Activated naive CD4-positive, alpha-beta T cell treated with anti-CD3 and anti-CD28 coated beads, Interleukin-2, amount 50 U/mL, for 72 hours (primary cell): ENCODE results near the gene RASAL3. TPM values are rescaled to one million over a fixed set of nuclear protein-coding genes. Genes with fewer than 3 reads are reported as not detected.
A peak's percentile ranks its signal among the peaks of the same experiment; 100 is the strongest.
"Not testable (repeated sequence)": the region's sequence is repeated elsewhere in the genome, so short reads cannot be mapped to it uniquely, and the experiment has no call there.

Experiments
- ATAC-seq, 2 donors: fragments of 150-1000 bp; cut with Tn5 transposase; 2 replicates each; pipeline ENCODE4 v1.10.0; 2021; ENCODE audit warnings: mild to moderate bottlenecking in 2 of 2, moderate library complexity in 2 of 2
- DNase-seq, 2 donors: peaks; one replicate each; pipeline ENCODE4 v3.0.0; 2021 to 2022; ENCODE audit warnings: low spot score in 2 of 2
- H3K27ac Mint-ChIP-seq, 2 donors: one replicate each; pipeline ENCODE4 v1.8.0; 2022; ENCODE audit warnings: mild to moderate bottlenecking in 2 of 2, mixed read lengths in 2 of 2
- H3K36me3 Mint-ChIP-seq, 2 donors: one replicate each; pipeline ENCODE4 v1.8.0; 2022; ENCODE audit warnings: mixed read lengths in 2 of 2
- H3K9me3 Mint-ChIP-seq, 2 donors: one replicate each; pipeline ENCODE4 v1.8.0; 2022; ENCODE audit warnings: mixed read lengths in 2 of 2
- total RNA-seq, 2 donors: library from RNA; stranded (reverse); gene quantifications; one replicate each; pipeline ENCODE4 v1.2.3, GENCODE V29; 2022

RASAL3 gene
- total RNA-seq, 2 donors from 2014 or later = 64.5 to 101 TPM

GRCh38 chr19:15479391-15480345, 15.3 kb upstream of the RASAL3 start, which contains the start of gene PGLYRP2:
TSS of gene PGLYRP2 (minus strand) at chr19:15479501. CDS start at chr19:15479371, 130 bp downstream.
- Mint-ChIP-seq H3K9me3 (no peaks in the 10 kb centered on the region), H3K36me3 (no peaks in the 10 kb centered on the region), H3K27ac (peak within 1 kb of the TSS; percentile 29 to 79)
- ATAC-seq (peak; percentile 28 to 43), DNase-seq (peak in 1 of 2 donors; percentile 44)

DNA sequence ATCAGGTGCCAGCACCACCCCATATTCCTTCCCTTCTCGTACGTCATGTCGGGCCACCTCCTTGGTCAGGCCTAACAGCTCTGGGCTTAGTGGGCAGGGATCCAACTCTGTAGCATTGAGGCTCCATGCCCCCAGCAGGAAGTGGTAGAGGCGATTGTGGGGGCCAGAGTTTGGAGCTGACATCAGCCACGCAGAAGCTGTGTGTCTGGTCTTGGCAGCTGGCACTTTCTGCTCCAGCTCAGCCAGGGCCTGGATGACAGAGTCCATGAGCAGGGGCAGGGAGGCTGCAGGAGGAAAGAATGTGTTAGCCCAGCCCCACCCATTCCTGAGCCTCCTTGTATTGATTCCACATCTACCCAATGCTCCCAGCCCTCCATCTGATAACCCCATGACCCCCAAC, 12.0 kb upstream of the RASAL3 start:
- ATAC-seq (no peak), DNase-seq (no peak)
- Mint-ChIP-seq H3K36me3 (no peaks in the 10 kb centered on the region), H3K27ac (peak overlapping the region in 1 of 2 donors; percentile 5), H3K9me3 (no peaks in the 10 kb centered on the region)

DNA sequence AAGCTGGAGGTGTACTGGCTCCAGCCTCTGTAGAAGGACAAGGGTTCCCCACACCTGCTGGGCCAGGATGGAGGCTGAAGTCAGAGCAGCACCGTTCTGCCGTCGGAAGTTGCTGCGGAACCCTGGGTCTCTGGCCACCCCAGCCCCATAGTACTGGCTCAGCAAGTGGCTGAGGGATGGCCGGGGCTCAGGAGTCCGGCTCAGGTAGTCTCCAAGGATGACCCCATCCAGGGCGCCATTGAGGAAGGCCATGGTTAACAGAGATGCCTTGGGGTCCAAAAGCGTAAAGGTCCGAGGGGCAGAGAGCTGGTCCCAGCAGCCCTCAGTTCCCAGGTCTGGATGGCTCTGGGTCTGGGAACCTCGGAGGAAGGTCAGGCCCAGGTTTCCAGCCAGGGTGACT, 11.3 kb upstream of the RASAL3 start:
- ATAC-seq = no peak
- DNase-seq = no peak
- no peaks in the 10 kb centered on the region for H3K9me3 Mint-ChIP-seq
- no peak overlapping the region for H3K27ac Mint-ChIP-seq
- H3K36me3 Mint-ChIP-seq = no peaks in the 10 kb centered on the region

DNA sequence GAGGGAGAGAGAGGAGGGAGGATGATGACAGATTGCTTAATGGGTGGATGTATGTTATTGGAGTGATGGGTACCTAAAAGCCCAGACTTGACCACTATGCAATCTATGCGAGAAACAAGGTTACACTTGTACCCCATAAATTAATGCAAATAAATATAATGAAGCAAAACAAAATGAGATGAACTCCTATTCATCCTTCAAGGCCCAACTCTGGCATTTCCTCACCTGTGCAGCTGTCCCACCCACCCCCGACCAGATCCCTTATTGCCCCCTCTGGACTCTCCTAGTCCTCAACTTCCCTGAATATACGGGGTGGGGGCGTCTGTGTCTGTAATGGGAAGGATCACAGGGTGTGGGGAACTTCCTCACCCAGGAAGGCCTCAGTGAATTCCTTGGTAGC, 10.8 kb upstream of the RASAL3 start:
- no peaks in the 10 kb centered on the region for H3K9me3 Mint-ChIP-seq
- DNase-seq (no peak), ATAC-seq (no peak)
- H3K27ac Mint-ChIP-seq = no peak overlapping the region
- H3K36me3 Mint-ChIP-seq = no peaks in the 10 kb centered on the region

GRCh38 chr19:15473821-15474220, 9.5 kb upstream of the RASAL3 start:
- H3K36me3 Mint-ChIP-seq, H3K27ac Mint-ChIP-seq, DNase-seq, ATAC-seq, H3K9me3 Mint-ChIP-seq: not testable (repeated sequence)

DNA sequence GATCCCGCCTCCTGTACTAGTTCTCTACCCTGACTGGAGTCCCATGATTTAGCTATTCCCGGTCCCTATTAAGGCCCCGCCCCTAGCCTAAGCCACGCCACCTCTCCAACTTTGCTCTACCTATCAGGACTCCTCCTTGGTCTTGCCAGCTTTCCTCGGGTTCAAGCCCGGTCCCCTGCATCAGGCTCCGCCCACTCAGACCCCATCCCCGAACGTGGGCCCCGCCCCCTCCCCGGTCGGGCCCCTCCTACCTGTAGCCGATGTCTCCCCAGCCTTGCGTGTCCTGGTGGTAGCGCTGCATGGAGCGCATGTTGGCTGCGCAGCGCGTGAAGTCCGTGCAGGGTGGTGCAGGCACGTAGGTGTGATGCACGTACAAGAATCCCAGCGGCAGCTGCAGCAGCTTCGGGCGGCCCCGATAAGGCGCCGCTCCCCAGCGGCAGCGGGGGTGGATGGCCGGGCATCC, 7.3 kb upstream of the RASAL3 start:
- DNase-seq (peak in 1 of 2 donors; percentile 53), ATAC-seq (no peak)
- Mint-ChIP-seq H3K9me3 (no peaks in the 10 kb centered on the region), H3K36me3 (peaks cover 0 to 14% of the 10 kb centered on the region in 2 donors), H3K27ac (no peak overlapping the region)

DNA sequence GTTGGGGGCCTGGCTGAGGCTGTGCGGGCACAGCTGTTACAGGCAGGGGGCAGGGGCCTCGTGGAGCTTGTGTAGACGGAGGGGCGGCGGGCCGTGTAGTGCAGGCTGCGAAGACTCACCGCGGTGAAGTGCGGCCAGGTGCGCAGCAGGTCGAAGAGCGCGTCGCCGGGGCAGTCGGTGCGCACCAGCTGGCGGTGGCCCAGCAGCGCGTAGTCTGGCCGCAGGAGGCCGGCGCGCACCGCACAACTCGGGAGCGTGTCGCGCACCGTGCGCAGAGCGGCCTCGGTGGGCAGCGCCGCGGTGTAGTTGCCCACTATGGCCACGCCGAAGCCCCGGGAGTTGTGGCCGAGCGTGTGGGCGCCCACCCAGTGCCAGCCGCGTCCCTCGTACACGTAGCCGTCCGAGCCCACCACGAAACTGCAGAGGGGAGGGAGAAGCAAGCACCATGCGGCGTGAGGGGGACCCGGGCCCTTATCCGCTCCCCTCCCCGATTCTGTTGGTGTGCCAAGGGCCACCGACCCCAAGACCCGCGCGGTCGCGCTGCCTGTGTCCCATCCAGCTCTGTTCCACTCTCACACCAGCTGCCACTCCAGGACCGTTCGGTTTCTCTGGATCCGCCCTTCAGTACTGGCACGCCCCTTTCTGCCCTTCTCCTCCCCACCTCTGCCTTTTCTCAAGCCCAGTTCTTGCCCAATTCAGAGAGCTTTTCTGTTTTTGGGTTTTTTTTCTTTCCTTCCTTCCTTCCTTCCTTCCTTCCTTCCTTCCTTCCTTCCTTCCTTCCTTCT, 5.4 kb upstream of the RASAL3 start:
- H3K27ac Mint-ChIP-seq = peak overlapping the region in 1 of 2 donors; percentile 90
- ATAC-seq = peak; percentile 15 to 27
- DNase-seq = peak in 1 of 2 donors; percentile 37
- H3K9me3 Mint-ChIP-seq = no peaks in the 10 kb centered on the region
- H3K36me3 Mint-ChIP-seq = peaks cover 0 to 20% of the 10 kb centered on the region in 2 donors

DNA sequence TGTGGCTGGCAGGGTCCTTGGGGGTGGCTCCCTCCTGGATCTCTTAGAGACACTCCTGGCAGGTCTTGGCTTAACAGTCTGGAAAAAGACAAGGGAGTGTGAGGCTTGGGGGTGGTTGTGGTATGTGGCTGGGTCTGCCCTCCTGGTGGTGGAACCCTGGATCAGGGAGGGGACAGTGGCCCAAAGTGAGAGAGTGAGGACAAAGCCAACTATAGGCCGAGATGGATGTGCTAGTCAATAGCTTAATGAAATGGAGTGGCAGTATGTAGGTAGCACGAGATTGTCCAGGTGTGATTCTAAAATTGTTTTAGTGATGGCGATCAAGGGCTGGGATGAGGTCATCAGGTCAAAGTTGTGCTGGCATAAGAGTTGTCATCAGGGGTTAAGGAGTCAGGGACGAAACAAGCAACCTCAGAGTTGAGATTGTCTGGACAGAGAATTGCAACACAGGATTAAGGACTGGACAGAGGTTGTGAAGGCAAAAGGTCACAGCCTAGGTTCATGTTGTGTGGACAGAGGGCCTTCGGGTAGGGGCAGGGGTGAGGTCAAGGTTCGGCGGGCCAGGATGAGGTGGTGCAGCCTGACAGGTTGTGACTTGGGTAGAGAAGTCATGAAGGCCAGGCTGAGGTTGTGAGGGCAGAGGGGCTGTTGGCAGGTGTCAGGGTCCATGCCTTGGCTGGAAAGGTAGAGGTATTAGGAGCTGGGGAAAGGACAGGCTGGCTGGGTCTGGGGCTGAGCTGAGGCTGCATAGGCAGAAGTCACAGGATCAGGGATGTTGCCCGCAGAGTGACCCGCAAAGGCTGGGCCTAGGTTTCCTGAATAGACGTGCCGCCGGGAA, 4.5 kb upstream of the RASAL3 start:
- DNase-seq (peak in 1 of 2 donors; percentile 52), ATAC-seq (no peak)
- Mint-ChIP-seq H3K27ac (peak overlapping the region in 1 of 2 donors; percentile 62), H3K36me3 (peaks cover under 1 to 22% of the 10 kb centered on the region in 2 donors), H3K9me3 (no peaks in the 10 kb centered on the region)

- DNase-seq (peak in 1 of 2 donors; percentile 20), ATAC-seq (no peak)
- H3K27ac Mint-ChIP-seq = peak overlapping the region in 1 of 2 donors; percentile 89
- no peaks in the 10 kb centered on the region for H3K9me3 Mint-ChIP-seq
- peaks cover 9 to 33% of the 10 kb centered on the region in 2 donors for H3K36me3 Mint-ChIP-seq
Measured at GRCh38 chr19:15467734-15468214, 3.4 kb upstream of the RASAL3 start.

- DNase-seq (peak; percentile 48 to 67), ATAC-seq (peak; percentile 72 to 81)
- Mint-ChIP-seq H3K36me3 (peaks cover 14 to 36% of the 10 kb centered on the region in 2 donors), H3K27ac (peak overlapping the region; percentile 89 to 94), H3K9me3 (no peaks in the 10 kb centered on the region)
Measured at GRCh38 chr19:15466851-15467733, 2.7 kb upstream of the RASAL3 start.

DNA sequence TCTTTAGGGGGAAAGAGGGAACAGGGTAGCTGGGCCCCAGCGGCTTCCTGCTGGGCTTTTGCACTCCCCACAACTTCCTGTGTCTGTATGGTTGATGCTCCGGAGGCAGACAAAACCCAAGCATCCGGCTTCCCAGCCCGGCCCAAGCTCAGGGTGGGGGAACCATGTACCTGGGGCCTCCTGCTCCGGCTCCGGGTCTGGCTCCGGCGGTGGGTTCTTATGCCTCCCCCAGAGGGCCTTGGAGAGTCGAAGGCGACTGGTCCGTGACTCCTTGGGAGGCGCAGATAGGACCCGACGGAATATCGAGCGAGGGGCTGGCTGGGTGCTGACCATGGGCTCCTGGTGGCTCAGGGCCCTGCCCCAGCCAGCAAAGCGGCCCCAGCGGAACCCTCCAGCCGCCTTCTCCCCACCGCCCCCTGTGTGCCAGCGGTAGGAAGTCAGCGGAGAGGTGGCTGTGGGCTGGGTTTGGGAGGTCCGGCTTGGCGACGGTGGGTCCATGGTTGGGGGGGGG, 428 bp downstream of the RASAL3 start:
- H3K36me3 Mint-ChIP-seq = peaks cover 23 to 41% of the 10 kb centered on the region in 2 donors
- peak; percentile 68 to 80 for DNase-seq
- H3K27ac Mint-ChIP-seq = peak overlapping the region; percentile 95 to 96
- peak; percentile 67 to 68 for ATAC-seq
- no peaks in the 10 kb centered on the region for H3K9me3 Mint-ChIP-seq

DNA sequence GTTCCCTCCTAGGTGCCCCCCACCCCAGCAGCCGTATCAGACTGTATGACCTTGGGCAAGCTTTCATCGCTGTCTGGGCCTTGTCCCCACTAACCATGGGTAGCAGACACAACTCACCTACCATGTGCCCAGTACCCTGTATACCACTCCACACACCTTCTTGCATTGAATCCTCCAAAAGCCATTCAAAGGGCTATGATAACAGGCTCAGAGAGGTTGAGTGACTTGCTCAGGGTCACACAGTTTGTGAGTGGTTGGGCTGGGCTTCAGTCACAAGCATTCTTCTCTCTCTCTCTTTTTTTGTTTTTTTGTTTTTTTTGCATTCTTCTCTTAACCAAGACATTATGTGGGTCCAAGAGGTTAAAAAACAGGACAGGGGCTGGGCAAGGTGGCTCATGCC, 2.6 kb downstream of the RASAL3 start:
- ATAC-seq (no peak), DNase-seq (no peak)
- Mint-ChIP-seq H3K27ac (peak overlapping the region; percentile 89 to 95), H3K9me3 (no peaks in the 10 kb centered on the region), H3K36me3 (peaks cover 23 to 35% of the 10 kb centered on the region in 2 donors)

DNA sequence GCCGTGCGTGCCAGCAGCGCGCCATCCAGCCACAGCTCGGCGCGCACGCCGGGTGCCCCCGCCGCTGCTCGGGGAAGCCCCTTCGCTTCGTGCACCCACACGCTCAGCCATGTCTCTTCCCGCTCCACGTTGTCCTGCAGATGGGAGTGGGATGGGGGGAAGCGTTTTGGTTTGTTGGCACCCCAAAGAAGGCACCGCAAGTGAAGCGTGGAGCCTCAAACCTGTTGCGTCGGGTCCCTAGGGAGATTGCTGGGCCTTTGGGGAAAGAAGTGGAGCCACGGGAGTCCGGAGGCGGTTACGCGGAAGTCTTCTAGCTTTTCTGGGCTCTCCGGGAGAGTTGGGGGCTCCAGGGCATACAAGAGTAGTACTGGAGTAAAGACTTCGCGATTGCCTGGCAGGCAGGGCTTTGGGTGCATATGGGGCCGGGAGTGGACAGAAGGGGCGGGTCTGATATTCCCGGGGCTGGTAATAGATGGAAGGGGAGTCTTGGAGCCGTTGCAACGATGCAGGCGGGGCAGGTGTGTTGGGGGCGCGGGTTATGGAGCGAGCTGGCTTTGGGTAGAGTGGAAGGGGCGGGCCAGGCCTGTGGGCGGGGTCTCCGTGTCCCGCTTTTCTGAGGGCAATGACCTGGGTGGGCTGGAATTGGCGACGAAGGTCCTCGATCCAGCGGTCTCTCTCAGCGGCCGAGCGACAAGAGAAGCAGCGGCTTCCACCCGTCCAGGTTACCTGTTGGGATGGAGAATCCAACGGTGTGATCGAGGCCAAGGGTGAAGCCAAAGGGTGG, 6.5 kb downstream of the RASAL3 start:
- ATAC-seq (no peak), DNase-seq (no peak)
- peaks cover 22 to 40% of the 10 kb centered on the region in 2 donors for H3K36me3 Mint-ChIP-seq

More for the DNA sequence above, 6.5 kb downstream of the RASAL3 start:
- H3K27ac Mint-ChIP-seq = peak overlapping the region in 1 of 2 donors; percentile 74
- H3K9me3 Mint-ChIP-seq = no peaks in the 10 kb centered on the region
